GM21390 (cell line): ENCODE data around the gene DCP1B.

Experiments
- ATAC-seq: cut with Tn5 transposase; IDR thresholded peaks from one replicate; pipeline ENCODE4 v1.9.1; 2021; ENCODE audit not compliant: unreplicated experiment

Gene DCP1B

GRCh38 chr12:2017546-2018337, 13.5 kb upstream of the DCP1B start:
- no peak for ATAC-seq

GRCh38 chr12:2016862-2017545, 12.7 kb upstream of the DCP1B start:
- no peak for ATAC-seq

- ATAC-seq = no peak
Measured at GRCh38 chr12:2014231-2014630, 10.0 kb upstream of the DCP1B start.

DNA sequence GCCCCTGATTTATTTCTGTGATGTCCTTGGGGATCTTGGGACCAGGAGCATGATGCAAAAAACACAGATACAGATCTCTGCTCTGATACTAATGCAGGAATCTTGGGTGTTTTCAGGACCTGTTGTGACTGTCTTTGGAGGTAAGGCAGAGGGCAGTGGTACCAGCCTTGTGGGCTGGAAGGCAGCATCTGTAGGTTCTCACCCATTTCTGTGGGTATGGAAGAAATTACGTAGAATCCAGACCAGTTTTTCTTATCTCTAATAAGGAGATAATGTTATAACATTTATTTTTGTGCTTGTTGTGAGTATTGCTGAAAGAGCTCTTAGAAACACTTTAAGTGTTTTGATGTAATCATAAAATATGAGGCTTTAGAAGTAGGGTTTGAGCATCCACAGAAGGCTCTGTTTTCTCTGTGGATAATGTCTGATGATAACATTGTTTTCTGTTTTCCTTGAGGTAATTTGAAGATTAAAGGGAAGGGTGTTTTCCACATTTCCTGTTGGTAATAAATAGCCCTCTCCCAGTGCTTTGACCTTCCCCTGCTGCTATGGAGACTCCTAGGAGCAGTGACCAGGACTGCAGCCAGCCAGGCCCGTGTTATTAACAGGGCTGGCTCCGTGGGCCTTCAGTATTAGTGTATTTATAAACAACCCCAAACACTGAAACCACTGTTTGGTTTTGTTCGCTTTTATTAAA, 9.4 kb upstream of the DCP1B start:
- no peak for ATAC-seq

- no peak for ATAC-seq
Measured at GRCh38 chr12:2013086-2013485, 8.8 kb upstream of the DCP1B start.

- ATAC-seq = no peak
Measured at GRCh38 chr12:2011643-2012607, 7.7 kb upstream of the DCP1B start.

- no peak for ATAC-seq
Measured at GRCh38 chr12:2009623-2010022, 5.4 kb upstream of the DCP1B start.

DNA sequence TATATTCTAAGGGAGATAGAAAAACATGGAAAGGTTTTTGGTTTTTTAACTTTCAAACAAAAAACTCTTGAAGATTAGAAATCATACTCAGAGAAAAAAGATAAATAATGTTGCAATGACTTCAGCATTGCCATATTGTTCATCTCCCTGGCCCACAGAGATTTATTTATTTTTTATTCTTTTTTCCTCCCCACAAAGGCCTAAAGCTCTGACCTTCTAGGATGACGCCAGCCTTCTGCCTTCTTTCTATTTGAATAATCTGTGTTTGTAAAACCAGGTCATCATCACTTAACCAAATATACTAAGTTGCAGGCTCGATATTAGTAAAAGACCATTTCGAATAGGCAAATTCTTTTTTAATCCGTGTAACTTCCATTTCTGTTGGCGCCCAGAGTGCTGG, 4.4 kb upstream of the DCP1B start:
- ATAC-seq = no peak

DNA sequence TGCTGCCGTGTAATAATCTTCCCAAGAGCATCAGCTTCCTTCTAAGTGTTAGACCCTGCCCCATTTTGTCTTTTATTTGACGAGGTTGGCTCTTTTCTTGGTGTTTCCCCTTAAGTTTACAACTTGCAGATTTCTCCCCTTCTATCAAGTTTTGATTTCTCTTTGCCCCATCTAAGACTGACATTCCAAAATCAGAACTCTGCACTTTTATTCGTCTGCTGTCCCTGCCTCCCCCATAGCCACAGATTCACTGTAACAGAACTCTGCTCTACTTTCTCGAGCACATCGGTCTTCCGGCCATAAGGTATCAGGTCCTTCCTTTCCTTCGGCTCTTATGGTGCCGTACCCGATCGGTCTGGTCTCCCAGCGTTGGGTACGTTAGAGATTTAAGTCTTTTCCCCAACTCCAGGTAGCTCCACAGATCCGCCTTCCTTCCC, 563 bp downstream of the DCP1B start:
- peak; percentile 14 for ATAC-seq

DNA sequence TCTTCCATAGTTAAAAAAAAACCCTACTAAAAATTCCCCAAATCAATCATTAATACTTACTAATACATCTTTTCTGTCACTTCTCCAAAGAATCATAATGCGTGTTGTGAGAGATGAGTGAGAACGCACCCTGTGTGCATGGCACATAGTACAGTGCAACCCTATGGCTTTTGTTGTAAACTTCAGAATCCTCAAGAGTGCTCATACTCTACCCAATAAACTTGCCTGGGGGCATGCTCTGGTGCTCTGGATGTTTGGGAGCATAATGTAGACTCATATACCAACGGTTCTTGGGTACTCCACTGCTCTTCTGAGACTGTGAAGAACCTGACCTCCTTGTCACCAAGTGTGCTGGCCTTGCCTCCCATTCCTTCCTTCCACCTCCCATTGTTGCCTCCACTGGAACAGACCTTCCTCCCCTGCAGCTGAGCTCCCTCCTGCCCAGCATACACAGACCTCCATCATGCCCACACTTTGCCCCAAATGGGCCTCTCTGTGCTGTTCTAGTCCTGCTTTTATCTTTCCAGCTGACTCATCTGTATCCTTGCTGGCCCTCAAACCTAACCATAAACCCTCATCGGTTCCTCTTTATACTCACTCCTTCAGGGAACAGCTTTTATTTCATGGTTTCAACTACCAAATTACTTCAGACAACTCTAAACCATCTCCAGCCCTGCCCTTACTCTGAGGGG, 8.9 kb downstream of the DCP1B start:
- no peak for ATAC-seq

DNA sequence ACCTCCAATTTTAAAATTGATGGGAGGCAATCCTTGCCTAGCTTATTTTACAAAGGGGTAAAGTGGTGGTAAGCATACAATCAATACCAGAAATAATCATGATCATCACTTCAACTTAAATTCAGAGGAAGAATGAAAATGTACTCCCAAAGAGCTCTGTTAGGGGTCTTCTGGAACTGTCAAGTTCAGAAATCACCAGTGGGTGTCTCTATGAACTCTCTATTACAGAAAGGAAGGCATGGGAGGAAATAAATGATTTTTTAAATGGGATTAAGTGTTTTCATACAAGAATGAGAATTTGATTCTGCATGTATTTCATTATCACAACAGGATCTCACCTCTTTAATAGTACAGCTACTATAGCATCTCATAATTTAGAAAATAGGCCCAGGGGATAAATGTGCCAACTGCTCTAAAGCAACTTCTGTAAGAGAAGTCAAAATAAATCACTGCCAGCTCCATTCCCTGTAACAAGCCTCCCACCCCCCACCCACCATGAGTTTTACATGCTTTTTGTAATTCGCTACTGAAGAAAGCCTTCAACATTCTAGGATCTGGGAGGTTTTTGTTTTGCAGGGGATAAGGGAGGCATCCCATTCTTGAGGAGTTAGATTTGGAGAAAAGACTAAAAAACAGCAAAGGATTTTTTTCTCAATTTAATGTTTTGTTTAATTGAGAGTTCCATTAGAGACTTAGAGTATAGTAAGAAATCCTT, 9.7 kb downstream of the DCP1B start:
- ATAC-seq = no peak

DNA sequence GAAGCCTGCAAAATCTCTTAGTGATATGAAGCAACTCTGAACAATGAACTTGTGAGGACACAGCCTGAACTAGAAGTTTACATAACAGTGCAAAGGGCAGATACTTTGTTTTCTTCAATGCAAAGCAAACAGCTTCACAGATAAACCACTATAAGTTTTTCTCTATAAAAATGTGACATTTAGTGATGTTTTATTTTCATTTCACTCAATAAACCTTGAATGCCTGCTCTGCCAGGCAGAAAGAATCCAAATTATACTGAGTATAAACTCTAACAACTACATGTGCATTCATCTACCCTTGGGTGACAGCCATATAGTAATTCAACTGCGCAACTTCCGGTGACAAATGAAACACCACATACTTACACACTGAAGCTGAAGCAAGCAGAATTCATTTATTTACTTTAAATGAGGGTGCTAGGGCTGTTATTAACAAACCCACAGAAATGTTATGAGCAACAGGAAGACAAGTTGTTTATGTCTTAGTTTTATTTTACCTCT, 10.3 kb downstream of the DCP1B start:
- no peak for ATAC-seq

- no peak for ATAC-seq
Measured at GRCh38 chr12:1993341-1993740, 10.9 kb downstream of the DCP1B start.

DNA sequence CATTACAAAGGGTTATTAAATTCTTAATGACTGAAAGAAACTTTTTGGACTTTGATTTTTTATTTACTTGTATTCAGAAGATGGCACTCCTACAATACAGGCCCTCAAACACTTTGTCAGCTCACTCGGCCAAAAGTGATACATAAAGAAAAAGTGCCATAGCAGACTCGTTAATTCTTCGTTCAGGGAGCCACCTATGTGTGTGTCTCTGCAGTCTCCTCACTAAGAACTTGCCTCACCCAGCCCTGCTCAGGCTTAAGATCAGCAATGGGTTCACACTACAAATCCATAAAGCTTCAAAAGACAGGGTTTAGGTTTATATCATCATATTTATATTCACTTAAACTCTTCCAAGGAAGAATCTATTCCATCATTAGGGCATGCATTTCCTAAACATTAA, 11.5 kb downstream of the DCP1B start:
- ATAC-seq = no peak

- no peak for ATAC-seq
Measured at GRCh38 chr12:1989111-1989510, 15.1 kb downstream of the DCP1B start.

GRCh38 chr12:1984759-1985158, 19.5 kb downstream of the DCP1B start:
- ATAC-seq = no peak

DNA sequence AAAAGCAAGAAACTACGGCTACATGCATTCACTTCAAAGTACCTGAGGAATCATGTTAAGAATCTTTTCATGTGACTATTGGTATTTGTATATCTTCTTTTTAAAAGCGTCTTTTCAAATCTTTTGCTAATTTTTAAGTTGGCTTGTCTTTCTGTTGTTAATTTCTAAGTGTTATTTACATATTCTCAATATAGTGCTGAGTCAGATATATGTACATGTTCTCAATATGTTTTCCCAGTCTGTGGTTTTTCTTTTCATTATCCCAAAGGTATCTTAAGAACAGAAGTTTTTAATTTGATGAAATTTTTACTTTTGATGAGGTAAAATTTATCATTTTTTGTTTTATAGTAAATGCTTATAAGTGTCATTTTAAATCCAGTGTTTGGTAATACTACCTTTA, 24.0 kb downstream of the DCP1B start:
- no peak for ATAC-seq

- ATAC-seq = no peak
Measured at GRCh38 chr12:1978078-1978862, 26.0 kb downstream of the DCP1B start.

DNA sequence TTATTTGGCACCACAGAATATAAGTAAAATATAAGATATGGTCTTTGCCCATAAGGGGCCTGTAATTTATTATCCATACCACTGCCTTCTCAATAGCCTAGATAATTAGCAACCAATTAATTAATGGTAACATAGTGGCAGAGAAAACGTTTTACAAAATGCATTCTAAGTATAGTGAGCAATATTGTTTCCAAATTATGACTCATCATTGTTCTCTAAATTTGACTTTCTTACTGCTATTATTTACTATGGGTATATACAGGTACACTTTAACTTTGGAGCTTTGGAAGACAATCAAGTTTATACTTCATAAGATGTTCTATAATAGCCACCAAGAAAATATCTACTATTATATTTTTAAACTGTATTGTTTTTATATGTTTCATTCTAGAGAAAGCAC, 26.7 kb downstream of the DCP1B start:
- ATAC-seq = no peak
